ENCODE results near the gene RGS3.

- TF ChIP-seq CTCF (conservative IDR thresholded peaks at IDR 0.05 in 1 of 2, IDR thresholded peaks at IDR 0.05 in 1 of 2; ENCODE audit: extremely low read depth in 1 of 2, insufficient read depth in 1 of 2, low read depth in 1 of 2, low read length in 2 of 2) (no peak), EZH2 (IDR thresholded peaks at IDR 0.05; ENCODE audit: borderline replicate concordance, low read length) (no peak)
These were observed 78.5 kb downstream of the RGS3 start for GRCh38 chr9:113542006-113542405.
